HEK293 (cell line): ENCODE data around the gene OR6B1.
"Not testable (repeated sequence)": the region's sequence is repeated elsewhere in the genome, so short reads cannot be mapped to it uniquely, and the experiment has no call there.

Experiments
- CTCF ChIA-PET: fragments of 350-600 bp; formaldehyde crosslinking; extraction: SDS; loops from one replicate; lab custom pipeline; 2021; ENCODE audit warnings: antibody characterized with exemption; lab: Yijun Ruan, JAX
- POLR2A ChIA-PET: fragments of 300-600 bp; formaldehyde crosslinking; extraction: SDS; loops from one replicate; lab custom pipeline; 2020; ENCODE audit warnings: antibody characterized with exemption, inconsistent platforms; lab: Yijun Ruan, JAX
- H3K27ac ChIP-seq: fragments of 200-500 bp; sonication (Bioruptor generic); 2 replicates; pipeline ENCODE4 v1.5.1; 2014; ENCODE audit warnings: low read depth, low read length, control low read depth, inconsistent platforms; ENCODE audit errors: extremely low read depth
- H3K36me3 ChIP-seq, 2 experiments: fragments of 200-500 bp in 1 of 2; sonication (Bioruptor generic) in 1 of 2; 1 replicate in 1 of 2; 2 replicates in 1 of 2; pipeline ENCODE4 v1.5.1; 2014 to 2017; ENCODE audit warnings: inconsistent platforms in 2 of 2, low read length in 2 of 2; ENCODE audit not compliant: control insufficient read depth in 2 of 2, insufficient read depth in 1 of 2
- H3K4me1 ChIP-seq: fragments of 200-500 bp; sonication (Bioruptor generic); 2 replicates; pipeline ENCODE4 v1.5.1; 2014; ENCODE audit warnings: mild to moderate bottlenecking, low read length, inconsistent platforms; ENCODE audit not compliant: control insufficient read depth, insufficient read depth
- H3K4me3 ChIP-seq: 2 replicates; pipeline ENCODE4 v1.5.1; 2011; ENCODE audit warnings: low read depth, mild to moderate bottlenecking, control low read depth, low read length, moderate library complexity
- H3K9me3 ChIP-seq: fragments of 200-500 bp; sonication (Bioruptor generic); 2 replicates; pipeline ENCODE4 v1.5.1; 2014; ENCODE audit warnings: low read depth, low read length, inconsistent platforms; ENCODE audit not compliant: control insufficient read depth, insufficient read depth
- BCL6B ChIP-seq: fragments of 450-650 bp; formaldehyde crosslinking; IDR thresholded peaks from 2 replicates; pipeline ENCODE4 v1.5.1; 2017; ENCODE audit warnings: missing biosample characterization, missing genetic modification characterization
- GLI4 ChIP-seq: fragments of 450-650 bp; formaldehyde crosslinking; IDR thresholded peaks from 2 replicates; pipeline ENCODE4 v1.5.1; 2016; ENCODE audit warnings: missing biosample characterization, missing genetic modification characterization
- HIC1 ChIP-seq: fragments of 450-650 bp; formaldehyde crosslinking; IDR thresholded peaks from 2 replicates; pipeline ENCODE4 v1.5.1; 2016; ENCODE audit warnings: missing biosample characterization, missing genetic modification characterization
- KLF17 ChIP-seq: fragments of 450-650 bp; formaldehyde crosslinking; IDR thresholded peaks from 2 replicates; pipeline ENCODE4 v1.5.1; 2016; ENCODE audit warnings: missing biosample characterization, missing genetic modification characterization
- KLF7 ChIP-seq: fragments of 450-650 bp; formaldehyde crosslinking; IDR thresholded peaks from 2 replicates; pipeline ENCODE4 v1.5.1; 2016; ENCODE audit warnings: missing biosample characterization, missing genetic modification characterization, borderline replicate concordance
- OVOL3 ChIP-seq: fragments of 450-650 bp; formaldehyde crosslinking; IDR thresholded peaks from 2 replicates; pipeline ENCODE4 v1.5.1; 2016; ENCODE audit warnings: missing biosample characterization, missing genetic modification characterization
- SCRT1 ChIP-seq: fragments of 450-650 bp; formaldehyde crosslinking; IDR thresholded peaks from 2 replicates; pipeline ENCODE4 v1.5.1; 2016; ENCODE audit warnings: missing biosample characterization, missing genetic modification characterization, borderline replicate concordance
- TSHZ1 ChIP-seq: fragments of 450-650 bp; formaldehyde crosslinking; IDR thresholded peaks from 2 replicates; pipeline ENCODE4 v1.5.1; 2016; ENCODE audit warnings: missing biosample characterization, missing genetic modification characterization, borderline replicate concordance
- ZFHX2 ChIP-seq: fragments of 450-650 bp; formaldehyde crosslinking; conservative IDR thresholded peaks from 2 replicates; pipeline ENCODE4 v1.5.1; 2016; ENCODE audit warnings: missing biosample characterization, missing genetic modification characterization
- ZNF155 ChIP-seq: fragments of 450-650 bp; formaldehyde crosslinking; IDR thresholded peaks from 2 replicates; pipeline ENCODE4 v1.5.1; 2016; ENCODE audit warnings: missing biosample characterization, missing genetic modification characterization
- ZNF16 ChIP-seq: fragments of 450-650 bp; formaldehyde crosslinking; IDR thresholded peaks from 2 replicates; pipeline ENCODE4 v1.5.1; 2016; ENCODE audit warnings: low read depth, missing biosample characterization, missing genetic modification characterization
- ZNF175 ChIP-seq: fragments of 450-650 bp; formaldehyde crosslinking; IDR thresholded peaks from 2 replicates; pipeline ENCODE4 v1.5.1; 2016; ENCODE audit warnings: missing biosample characterization, missing genetic modification characterization
- ZNF211 ChIP-seq: fragments of 450-650 bp; formaldehyde crosslinking; IDR thresholded peaks from 2 replicates; pipeline ENCODE4 v1.5.1; 2016; ENCODE audit warnings: low read depth, missing biosample characterization, missing genetic modification characterization
- ZNF391 ChIP-seq: fragments of 450-650 bp; formaldehyde crosslinking; IDR thresholded peaks from 2 replicates; pipeline ENCODE4 v1.5.1; 2016; ENCODE audit warnings: low read depth, missing biosample characterization, missing genetic modification characterization, borderline replicate concordance
- ZNF514 ChIP-seq: fragments of 450-650 bp; formaldehyde crosslinking; IDR thresholded peaks from 2 replicates; pipeline ENCODE4 v1.5.1; 2016; ENCODE audit warnings: missing biosample characterization, missing genetic modification characterization
- ZNF558 ChIP-seq: fragments of 450-650 bp; formaldehyde crosslinking; IDR thresholded peaks from 2 replicates; pipeline ENCODE4 v1.5.1; 2016; ENCODE audit warnings: missing biosample characterization, missing genetic modification characterization
- ZNF580 ChIP-seq: fragments of 450-650 bp; formaldehyde crosslinking; IDR thresholded peaks from 2 replicates; pipeline ENCODE4 v1.5.1; 2016; ENCODE audit warnings: missing biosample characterization, missing genetic modification characterization
- ZNF623 ChIP-seq: fragments of 450-650 bp; formaldehyde crosslinking; IDR thresholded peaks from 2 replicates; pipeline ENCODE4 v1.5.1; 2016; ENCODE audit warnings: missing biosample characterization, missing genetic modification characterization
- ZNF654 ChIP-seq: fragments of 450-650 bp; formaldehyde crosslinking; IDR thresholded peaks from 2 replicates; pipeline ENCODE4 v1.5.1; 2016; ENCODE audit warnings: low read depth, missing biosample characterization, missing genetic modification characterization
- ZNF660 ChIP-seq: fragments of 450-650 bp; IDR thresholded peaks from 2 replicates; pipeline ENCODE4 v1.5.1; 2018; ENCODE audit warnings: missing biosample characterization, mild to moderate bottlenecking, missing genetic modification characterization
- ZNF747 ChIP-seq: fragments of 450-650 bp; formaldehyde crosslinking; IDR thresholded peaks from 2 replicates; pipeline ENCODE4 v1.5.1; 2016; ENCODE audit warnings: missing biosample characterization, missing genetic modification characterization
- ZNF791 ChIP-seq: fragments of 450-650 bp; formaldehyde crosslinking; IDR thresholded peaks from 2 replicates; pipeline ENCODE4 v1.5.1; 2016; ENCODE audit warnings: missing biosample characterization, missing genetic modification characterization
- ZNF837 ChIP-seq: fragments of 450-650 bp; formaldehyde crosslinking; IDR thresholded peaks from 2 replicates; pipeline ENCODE4 v1.5.1; 2016; ENCODE audit warnings: missing biosample characterization, missing genetic modification characterization

Gene OR6B1

GRCh38 chr7:144049491-144049890, 49.4 kb downstream of the OR6B1 start (continued):
- TF ChIP-seq TSHZ1 (tag by site-specific recombination) (no peak), HIC1 (tag by site-specific recombination) (no peak), GLI4 (tag by site-specific recombination) (no peak), ZNF580 (tag by site-specific recombination) (no peak), ZNF211 (tag by site-specific recombination) (no peak)

- no peak overlapping the region for H3K27ac ChIP-seq
- no peak for TF ChIP-seq BCL6B (tag by site-specific recombination)
- no peak for TF ChIP-seq ZNF837 (tag by site-specific recombination)
- TF ChIP-seq ZFHX2 (tag by site-specific recombination) = no peak
- no peak for TF ChIP-seq ZNF155 (tag by site-specific recombination)
- no peak for TF ChIP-seq ZNF558 (tag by site-specific recombination)
- no peaks in the 10 kb centered on the region for H3K4me1 ChIP-seq
- H3K4me3 ChIP-seq = no peak overlapping the region
- ChIA-PET CTCF (interaction anchor here (1.0 kb wide), 1 partner anchor 18 kb away, joined by 4 read pairs; no protein-coding TSS in a partner anchor), POLR2A (no interaction called here)
- H3K36me3 ChIP-seq = no peaks in the 10 kb centered on the region
- no peaks in the 10 kb centered on the region for H3K9me3 ChIP-seq
Measured at GRCh38 chr7:144050093-144050492, 50.0 kb downstream of the OR6B1 start.

- CTCF ChIA-PET, H3K36me3 ChIP-seq, H3K4me1 ChIP-seq, H3K4me3 ChIP-seq, POLR2A ChIA-PET, H3K27ac ChIP-seq, H3K9me3 ChIP-seq: not testable (repeated sequence)
Measured at GRCh38 chr7:144050884-144051283, 50.8 kb downstream of the OR6B1 start.

GRCh38 chr7:144057954-144058353, 57.8 kb downstream of the OR6B1 start:
- Histone ChIP-seq H3K36me3 (no peaks in the 10 kb centered on the region), H3K9me3 (no peaks in the 10 kb centered on the region), H3K27ac (no peak overlapping the region), H3K4me3 (no peak overlapping the region), H3K4me1 (no peaks in the 10 kb centered on the region)
- POLR2A ChIA-PET = no interaction called here
- CTCF ChIA-PET = no interaction called here
- no peak for TF ChIP-seq KLF7 (tag by site-specific recombination)
- no peak for TF ChIP-seq SCRT1 (tag by site-specific recombination)
- TF ChIP-seq ZNF747 (tag by site-specific recombination) = no peak
- TF ChIP-seq ZNF654 (tag by site-specific recombination) = no peak
- no peak for TF ChIP-seq ZNF791 (tag by site-specific recombination)
- TF ChIP-seq GLI4 (tag by site-specific recombination) = no peak
- TF ChIP-seq ZNF16 = no peak
- TF ChIP-seq ZNF391 (tag by site-specific recombination) = no peak
- no peak for TF ChIP-seq ZNF623 (tag by site-specific recombination)
- no peak for TF ChIP-seq OVOL3
- no peak for TF ChIP-seq ZNF175 (tag by site-specific recombination)
- TF ChIP-seq ZNF514 (tag by site-specific recombination) = no peak
- TF ChIP-seq KLF17 = no peak
- TF ChIP-seq ZNF660 (tag by site-specific recombination) = no peak
